RWPE2 (cell line): ENCODE results near the gene SETBP1.

Experiments
- ATAC-seq: fragments of 200-7000 bp; cut with Tn5 transposase; 3 replicates; pipeline ENCODE4 v1.9.1; 2021; ENCODE audit warnings: low read depth
- DNase-seq: peaks from one replicate; pipeline ENCODE4 v3.0.0-alpha.2; 2020; ENCODE audit warnings: low spot score
- H3K27ac ChIP-seq: fragments of 450-650 bp; 2 replicates; pipeline ENCODE4 v1.5.1; 2017; ENCODE audit warnings: mild to moderate bottlenecking; ENCODE audit not compliant: poor library complexity, severe bottlenecking
- H3K27me3 ChIP-seq: fragments of 250-450 bp; sonication (Bioruptor Pico); 2 replicates; pipeline ENCODE4 v1.5.1; 2021; ENCODE audit warnings: mild to moderate bottlenecking, moderate library complexity; ENCODE audit not compliant: insufficient read depth, poor library complexity, severe bottlenecking
- H3K36me3 ChIP-seq: fragments of 250-450 bp; sonication (Bioruptor Pico); 2 replicates; pipeline ENCODE4 v1.5.1; 2020; ENCODE audit warnings: low read depth, mild to moderate bottlenecking, moderate library complexity
- H3K4me1 ChIP-seq: fragments of 250-450 bp; sonication (Bioruptor Pico); 2 replicates; pipeline ENCODE4 v1.5.1; 2021; ENCODE audit warnings: mild to moderate bottlenecking, moderate library complexity; ENCODE audit not compliant: insufficient read depth, poor library complexity, severe bottlenecking
- H3K4me3 ChIP-seq: fragments of 250-450 bp; sonication (Bioruptor Pico); 2 replicates; pipeline ENCODE4 v1.5.1; 2021; ENCODE audit warnings: mild to moderate bottlenecking, moderate library complexity; ENCODE audit not compliant: severe bottlenecking
- H3K9me3 ChIP-seq: fragments of 250-450 bp; sonication (Bioruptor Pico); 2 replicates; pipeline ENCODE4 v1.5.1; 2021; ENCODE audit warnings: mild to moderate bottlenecking, moderate library complexity; ENCODE audit not compliant: severe bottlenecking
- CTCF ChIP-seq: fragments of 450-650 bp; IDR thresholded peaks from one replicate; pipeline ENCODE4 v1.5.1; 2017; ENCODE audit warnings: mild to moderate bottlenecking, moderate library complexity; ENCODE audit not compliant: poor library complexity, severe bottlenecking

Gene SETBP1

DNA sequence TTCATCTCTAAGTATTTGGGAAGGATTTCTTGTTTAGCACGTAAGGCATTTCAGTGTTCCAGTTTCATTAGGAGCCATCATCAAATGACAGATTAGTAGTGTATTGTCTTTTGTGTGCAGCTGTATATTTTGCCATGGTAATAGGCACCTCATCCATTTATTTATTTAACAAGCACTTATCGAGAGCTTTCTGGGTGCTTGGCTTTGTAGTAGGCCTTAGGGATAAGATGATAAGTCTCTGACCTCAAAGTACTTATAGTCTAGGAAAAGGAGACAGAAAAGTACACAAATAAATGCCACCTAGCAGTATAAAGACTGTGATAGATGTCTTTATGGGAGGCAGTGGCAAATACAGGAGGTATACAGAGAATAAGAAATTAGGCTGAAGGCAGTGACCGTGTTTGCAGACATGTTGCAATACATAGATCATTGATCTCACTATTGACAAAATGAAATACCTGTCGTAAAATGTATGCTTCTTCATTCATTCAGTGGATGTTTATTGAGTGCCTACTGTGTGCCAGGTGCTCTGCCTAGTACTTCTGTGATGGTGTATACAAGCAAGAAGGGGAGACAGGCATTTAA lies 265.9 kb downstream of the SETBP1 start:
- Histone ChIP-seq H3K4me1 (no peaks in the 10 kb centered on the region), H3K4me3 (no peak overlapping the region), H3K9me3 (no peaks in the 10 kb centered on the region), H3K36me3 (no peaks in the 10 kb centered on the region), H3K27ac (no peak overlapping the region), H3K27me3 (no peaks in the 10 kb centered on the region)
- TF ChIP-seq CTCF: no peak
- DNase-seq (no peak), ATAC-seq (no peak)

DNA sequence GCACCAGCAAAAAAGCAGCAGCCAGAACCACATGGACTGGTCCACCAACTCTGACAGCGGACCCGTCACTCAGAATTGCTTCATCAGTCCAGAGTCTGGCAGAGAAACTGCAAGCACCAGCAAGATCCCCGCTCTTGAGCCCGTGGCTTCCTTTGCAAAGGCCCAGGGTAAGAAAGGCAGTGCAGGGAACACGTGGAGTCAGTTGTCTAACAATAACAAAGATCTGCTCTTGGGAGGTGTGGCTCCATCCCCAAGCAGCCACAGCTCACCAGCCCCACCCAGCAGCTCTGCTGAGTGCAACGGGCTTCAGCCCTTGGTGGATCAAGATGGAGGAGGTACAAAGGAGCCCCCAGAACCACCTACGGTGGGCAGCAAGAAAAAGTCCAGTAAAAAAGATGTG lies 269.3 kb downstream of the SETBP1 start:
- Histone ChIP-seq H3K27ac (no peak overlapping the region), H3K4me1 (no peaks in the 10 kb centered on the region), H3K27me3 (no peaks in the 10 kb centered on the region), H3K9me3 (no peaks in the 10 kb centered on the region), H3K4me3 (no peak overlapping the region), H3K36me3 (no peaks in the 10 kb centered on the region)
- no peak for DNase-seq
- no peak for TF ChIP-seq CTCF
- no peak for ATAC-seq

DNA sequence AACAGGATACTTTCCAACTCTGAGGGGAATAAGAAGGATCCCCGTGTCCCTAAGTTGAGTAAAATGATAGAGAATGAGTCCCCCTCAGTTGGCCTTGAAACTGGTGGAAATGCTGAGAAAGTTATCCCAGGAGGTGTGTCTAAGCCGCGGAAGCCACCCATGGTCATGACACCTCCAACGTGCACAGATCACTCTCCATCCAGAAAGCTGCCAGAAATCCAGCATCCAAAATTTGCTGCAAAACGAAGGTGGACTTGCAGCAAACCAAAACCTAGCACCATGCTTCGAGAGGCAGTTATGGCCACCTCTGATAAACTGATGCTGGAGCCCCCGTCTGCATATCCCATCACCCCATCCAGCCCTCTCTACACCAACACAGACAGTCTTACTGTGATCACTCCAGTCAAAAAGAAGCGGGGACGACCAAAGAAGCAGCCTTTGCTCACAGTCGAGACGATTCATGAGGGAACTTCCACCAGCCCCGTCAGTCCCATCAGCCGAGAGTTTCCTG lies 270.1 kb downstream of the SETBP1 start:
- ATAC-seq (no peak), DNase-seq (no peak)
- H3K4me3 ChIP-seq: no peak overlapping the region
- no peaks in the 10 kb centered on the region for H3K4me1 ChIP-seq
- H3K27me3 ChIP-seq: no peaks in the 10 kb centered on the region
- H3K27ac ChIP-seq: no peak overlapping the region
- no peak for TF ChIP-seq CTCF
- H3K36me3 ChIP-seq: no peaks in the 10 kb centered on the region
- no peaks in the 10 kb centered on the region for H3K9me3 ChIP-seq

GRCh38 chr18:44951748-44952147 lies 271.1 kb downstream of the SETBP1 start:
- H3K27me3 ChIP-seq: no peaks in the 10 kb centered on the region

More at GRCh38 chr18:44951748-44952147, 271.1 kb downstream of the SETBP1 start:
- no peak overlapping the region for H3K27ac ChIP-seq
- DNase-seq (no peak), ATAC-seq (no peak)
- TF ChIP-seq CTCF: no peak
- no peaks in the 10 kb centered on the region for H3K9me3 ChIP-seq
- no peak overlapping the region for H3K4me3 ChIP-seq
- no peaks in the 10 kb centered on the region for H3K4me1 ChIP-seq
- no peaks in the 10 kb centered on the region for H3K36me3 ChIP-seq
